ENCODE measurements around the gene TMEM144.

DNA sequence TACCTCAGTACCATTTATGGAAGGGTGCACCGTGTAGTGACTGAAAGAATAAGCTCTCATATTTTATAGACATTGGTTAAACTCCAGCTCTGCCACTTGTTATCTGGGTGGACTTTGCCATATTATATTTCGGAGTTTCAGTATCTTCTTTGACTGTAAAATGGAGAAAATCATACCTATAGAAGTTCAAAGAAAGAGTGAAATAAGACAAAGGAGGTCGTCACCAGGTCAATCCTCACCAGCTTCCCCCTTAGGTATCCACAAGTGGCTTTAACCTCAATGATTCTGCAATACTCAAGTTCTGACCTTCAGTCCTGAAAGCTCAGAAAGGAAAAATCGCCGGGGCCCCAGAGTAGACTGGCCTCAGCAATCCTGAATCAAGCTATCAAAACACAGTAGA, 64.3 kb downstream of the TMEM144 start:
- TF ChIP-seq, protein P1, sequence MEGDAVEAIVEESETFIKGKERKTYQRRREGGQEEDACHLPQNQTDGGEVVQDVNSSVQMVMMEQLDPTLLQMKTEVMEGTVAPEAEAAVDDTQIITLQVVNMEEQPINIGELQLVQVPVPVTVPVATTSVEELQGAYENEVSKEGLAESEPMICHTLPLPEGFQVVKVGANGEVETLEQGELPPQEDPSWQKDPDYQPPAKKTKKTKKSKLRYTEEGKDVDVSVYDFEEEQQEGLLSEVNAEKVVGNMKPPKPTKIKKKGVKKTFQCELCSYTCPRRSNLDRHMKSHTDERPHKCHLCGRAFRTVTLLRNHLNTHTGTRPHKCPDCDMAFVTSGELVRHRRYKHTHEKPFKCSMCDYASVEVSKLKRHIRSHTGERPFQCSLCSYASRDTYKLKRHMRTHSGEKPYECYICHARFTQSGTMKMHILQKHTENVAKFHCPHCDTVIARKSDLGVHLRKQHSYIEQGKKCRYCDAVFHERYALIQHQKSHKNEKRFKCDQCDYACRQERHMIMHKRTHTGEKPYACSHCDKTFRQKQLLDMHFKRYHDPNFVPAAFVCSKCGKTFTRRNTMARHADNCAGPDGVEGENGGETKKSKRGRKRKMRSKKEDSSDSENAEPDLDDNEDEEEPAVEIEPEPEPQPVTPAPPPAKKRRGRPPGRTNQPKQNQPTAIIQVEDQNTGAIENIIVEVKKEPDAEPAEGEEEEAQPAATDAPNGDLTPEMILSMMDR (IDR thresholded peaks at IDR 0.05; ENCODE audit: insufficient read depth, low read depth, low read length) = no peak
- no peak for TF ChIP-seq EZH2 (IDR thresholded peaks at IDR 0.05; ENCODE audit: insufficient read depth, low read length)
